ENCODE measurements around the gene TMED5. TPM values are rescaled to one million over a fixed set of nuclear protein-coding genes. Genes with fewer than 3 reads are reported as not detected.
A peak's percentile ranks its signal among the peaks of the same experiment; 100 is the strongest.
"Not testable (repeated sequence)": the region's sequence is repeated elsewhere in the genome, so short reads cannot be mapped to it uniquely, and the experiment has no call there.

Gene TMED5
- total and polyA plus RNA-seq, 12 donors, result 8.5 to 181 (median 85.7) TPM

DNA sequence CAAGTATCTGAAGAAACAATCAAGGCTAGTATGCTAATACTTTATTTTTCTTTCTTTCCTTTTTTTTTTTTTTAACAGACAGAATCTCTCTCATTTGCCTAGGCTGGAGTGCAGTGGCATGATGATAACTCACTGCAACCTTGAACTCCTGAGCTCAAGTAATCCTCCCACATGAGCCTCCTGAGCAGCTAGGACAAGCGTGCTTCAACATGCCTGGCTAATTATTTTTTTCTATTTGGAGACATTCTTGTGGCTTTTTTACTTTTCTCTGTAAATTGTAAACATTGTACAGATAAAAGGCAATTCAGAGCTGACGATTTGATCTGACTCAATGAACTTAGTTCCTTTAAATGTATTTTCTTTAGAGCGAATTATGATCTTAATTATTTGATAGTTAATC lies 41.7 kb upstream of the TMED5 start:
- WGBS, 4 donors, result 68 to 74% (median 71%) methylated on average over 3 of the region's 3 CpGs
- no peaks in the 10 kb centered on the region for H3K4me1 ChIP-seq (replicated peaks in 1 of 2)
- H3K27ac ChIP-seq, result no peak overlapping the region
- H3K9me3 ChIP-seq (replicated peaks in 1 of 3), result no peaks in the 10 kb centered on the region
- no peak overlapping the region for H3K4me3 ChIP-seq
- intact Hi-C loops (cut with DNase I), result no loop called here
- H3K27me3 ChIP-seq, result no peaks in the 10 kb centered on the region
- TF ChIP-seq POLR2A (IDR thresholded peaks at IDR 0.05), result no peak
- peak in 5 of 7 donors; percentile 33 to 56 (median 39) for DNase-seq
- no peaks in the 10 kb centered on the region for H3K36me3 ChIP-seq (replicated peaks in 1 of 2)

DNA sequence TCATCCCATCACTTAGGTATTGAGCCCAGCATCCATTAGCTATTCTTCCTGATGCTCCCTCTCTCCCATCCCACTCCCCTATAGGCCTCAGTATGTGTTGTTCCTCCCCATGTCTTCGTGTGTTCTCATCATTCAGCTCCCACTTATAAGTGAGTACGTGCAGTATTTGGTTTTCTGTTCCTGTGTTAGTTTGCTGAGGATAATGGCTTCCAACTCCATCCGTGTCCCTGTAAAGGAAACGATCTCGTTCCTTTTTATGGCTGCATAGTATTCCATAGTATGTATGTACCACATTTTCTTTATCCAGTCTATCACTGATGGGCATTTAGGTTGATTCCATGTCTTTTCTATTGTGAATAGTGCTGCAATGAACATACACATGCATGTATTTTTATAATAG lies 40.5 kb upstream of the TMED5 start:
- H3K36me3 ChIP-seq (replicated peaks in 1 of 2); DNase-seq; H3K9me3 ChIP-seq (replicated peaks in 1 of 3); H3K27ac ChIP-seq; H3K4me1 ChIP-seq (replicated peaks in 1 of 2); H3K4me3 ChIP-seq; intact Hi-C loops (cut with DNase I); H3K27me3 ChIP-seq: not testable (repeated sequence)
- WGBS, 4 donors, result 91 to 98% (median 94%) methylated on average over 5 of the region's 5 CpGs

GRCh38 chr1:93219443-93219842 lies 39.2 kb upstream of the TMED5 start:
- Histone ChIP-seq H3K36me3 (replicated peaks in 1 of 2) (no peaks in the 10 kb centered on the region), H3K4me3 (no peak overlapping the region), H3K27me3 (no peaks in the 10 kb centered on the region), H3K9me3 (replicated peaks in 1 of 3) (no peaks in the 10 kb centered on the region), H3K27ac (no peak overlapping the region), H3K4me1 (replicated peaks in 1 of 2) (no peaks in the 10 kb centered on the region)
- 81 to 90% (median 87%) methylated on average over 6 of the region's 6 CpGs for WGBS, 4 donors
- intact Hi-C loops (cut with DNase I), result no loop called here
- DNase-seq, result no peak
- TF ChIP-seq POLR2A (IDR thresholded peaks at IDR 0.05), result no peak
- TF ChIP-seq, protein P1, sequence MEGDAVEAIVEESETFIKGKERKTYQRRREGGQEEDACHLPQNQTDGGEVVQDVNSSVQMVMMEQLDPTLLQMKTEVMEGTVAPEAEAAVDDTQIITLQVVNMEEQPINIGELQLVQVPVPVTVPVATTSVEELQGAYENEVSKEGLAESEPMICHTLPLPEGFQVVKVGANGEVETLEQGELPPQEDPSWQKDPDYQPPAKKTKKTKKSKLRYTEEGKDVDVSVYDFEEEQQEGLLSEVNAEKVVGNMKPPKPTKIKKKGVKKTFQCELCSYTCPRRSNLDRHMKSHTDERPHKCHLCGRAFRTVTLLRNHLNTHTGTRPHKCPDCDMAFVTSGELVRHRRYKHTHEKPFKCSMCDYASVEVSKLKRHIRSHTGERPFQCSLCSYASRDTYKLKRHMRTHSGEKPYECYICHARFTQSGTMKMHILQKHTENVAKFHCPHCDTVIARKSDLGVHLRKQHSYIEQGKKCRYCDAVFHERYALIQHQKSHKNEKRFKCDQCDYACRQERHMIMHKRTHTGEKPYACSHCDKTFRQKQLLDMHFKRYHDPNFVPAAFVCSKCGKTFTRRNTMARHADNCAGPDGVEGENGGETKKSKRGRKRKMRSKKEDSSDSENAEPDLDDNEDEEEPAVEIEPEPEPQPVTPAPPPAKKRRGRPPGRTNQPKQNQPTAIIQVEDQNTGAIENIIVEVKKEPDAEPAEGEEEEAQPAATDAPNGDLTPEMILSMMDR (IDR thresholded peaks at IDR 0.05), result no peak

DNA sequence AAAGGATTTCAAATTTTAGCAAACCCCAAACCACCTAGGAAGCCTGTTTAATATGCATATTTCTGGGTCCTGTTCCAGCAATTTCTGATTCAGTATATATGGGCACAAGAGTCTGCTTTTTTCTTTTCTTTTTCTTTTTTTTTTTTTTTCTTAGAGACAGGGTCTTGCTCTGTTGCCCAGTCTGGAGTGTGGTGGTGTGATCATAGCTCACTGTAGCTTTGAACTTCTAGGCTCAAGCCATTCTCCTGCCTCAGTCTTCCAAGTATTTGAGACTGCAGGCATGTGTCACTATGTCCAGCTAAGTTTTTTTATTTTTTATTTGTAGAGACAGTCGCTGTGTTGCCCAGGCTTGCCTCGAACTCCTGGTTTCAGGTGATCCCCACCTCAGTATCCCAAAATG lies 35.1 kb upstream of the TMED5 start:
- no peaks in the 10 kb centered on the region for H3K27me3 ChIP-seq
- TF ChIP-seq, protein P1 (IDR thresholded peaks at IDR 0.05), result no peak
- TF ChIP-seq POLR2A (IDR thresholded peaks at IDR 0.05), result no peak
- H3K4me1 ChIP-seq (replicated peaks in 1 of 2), result no peaks in the 10 kb centered on the region
- no peak for DNase-seq
- intact Hi-C loops (cut with DNase I), result no loop called here
- 98% methylated on average over 2 of the region's 2 CpGs for WGBS, 4 donors
- no peaks in the 10 kb centered on the region for H3K9me3 ChIP-seq (replicated peaks in 1 of 3)
- no peaks in the 10 kb centered on the region for H3K36me3 ChIP-seq (replicated peaks in 1 of 2)
- no peak overlapping the region for H3K4me3 ChIP-seq
- no peak overlapping the region for H3K27ac ChIP-seq

GRCh38 chr1:93207211-93207610 lies 27.0 kb upstream of the TMED5 start:
- no peaks in the 10 kb centered on the region for H3K36me3 ChIP-seq (replicated peaks in 1 of 2)
- no peak overlapping the region for H3K4me3 ChIP-seq
- H3K27me3 ChIP-seq, result no peaks in the 10 kb centered on the region
- peaks cover 0 to 7% of the 10 kb centered on the region in 2 donors for H3K4me1 ChIP-seq (replicated peaks in 1 of 2)
- no peak for TF ChIP-seq POLR2A (IDR thresholded peaks at IDR 0.05)
- TF ChIP-seq, protein P1 (IDR thresholded peaks at IDR 0.05), result no peak
- intact Hi-C loops (cut with DNase I), result no loop called here
- WGBS, 4 donors, result 46 to 48% (median 47%) methylated on average over 5 of the region's 5 CpGs
- no peak for DNase-seq
- H3K9me3 ChIP-seq (replicated peaks in 1 of 3), result no peaks in the 10 kb centered on the region
- peak overlapping the region in 1 of 5 donors; percentile 10 for H3K27ac ChIP-seq
